Gastroesophageal sphincter (tissue), 3 donors: ENCODE measurements around the gene CGB1.

Experiments used
- CTCF ChIP-seq, 4 experiments: fragments of 200-600 bp in 2 of 4; fragments of 450-650 bp in 2 of 4; sonication (generic) in 1 of 4; IDR thresholded peaks; one replicate each; pipeline ENCODE4 v1.5.1; 2017 to 2019; ENCODE audit warnings: antibody characterized with exemption in 4 of 4, mild to moderate bottlenecking in 2 of 4, moderate library complexity in 2 of 4
- EP300 ChIP-seq: sonication (generic); formaldehyde crosslinking; IDR thresholded peaks from one replicate; pipeline ENCODE4 v1.6.1; 2017; ENCODE audit warnings: antibody characterized with exemption, mild to moderate bottlenecking
- POLR2A ChIP-seq, 2 donors: fragments of 450-650 bp; IDR thresholded peaks; one replicate each; pipeline ENCODE4 v1.6.1; 2017; ENCODE audit warnings: antibody characterized with exemption in 2 of 2, mild to moderate bottlenecking in 2 of 2, moderate library complexity in 1 of 2

- TF ChIP-seq CTCF (IDR thresholded peaks at IDR 0.05) (no peak), POLR2A (IDR thresholded peaks at IDR 0.05) (no peak), EP300 (no peak)
Observed at GRCh38 chr19:49004964-49005614, 31.6 kb downstream of the CGB1 start.
